H9 (cell line): ENCODE results near the gene SRGAP3. TPM values are rescaled to one million over a fixed set of nuclear protein-coding genes. Genes with fewer than 3 reads are reported as not detected.

Experiments used
- DNase-seq: peaks from one replicate; pipeline ENCODE4 v3.0.0-alpha.2; 2017
- H2AFZ ChIP-seq: one replicate; pipeline ENCODE4 v1.6.1; 2013; ENCODE audit warnings: mild to moderate bottlenecking, low read length, control low read depth, moderate library complexity
- H2AK5ac ChIP-seq: 2 replicates; pipeline ENCODE4 v1.6.1; 2013; ENCODE audit warnings: low read length, control low read depth, mixed read lengths; ENCODE audit not compliant: insufficient read length
- H2BK120ac ChIP-seq: one replicate; pipeline ENCODE4 v1.6.1; 2013; ENCODE audit warnings: low read depth, mild to moderate bottlenecking, low read length, control low read depth, inconsistent platforms; ENCODE audit not compliant: poor library complexity, severe bottlenecking
- H2BK12ac ChIP-seq: 2 replicates; pipeline ENCODE4 v1.6.1; 2013; ENCODE audit warnings: low read length, control low read depth, mixed read lengths, low read depth; ENCODE audit not compliant: insufficient read length
- H2BK15ac ChIP-seq: 2 replicates; pipeline ENCODE4 v1.6.1; 2013; ENCODE audit warnings: low read depth, low read length, control low read depth
- H2BK20ac ChIP-seq: one replicate; pipeline ENCODE4 v1.6.1; 2013; ENCODE audit warnings: low read depth, mild to moderate bottlenecking, low read length, control low read depth, inconsistent platforms; ENCODE audit not compliant: poor library complexity, severe bottlenecking
- H2BK5ac ChIP-seq: 2 replicates; pipeline ENCODE4 v1.6.1; 2013; ENCODE audit warnings: low read length, control low read depth, mixed read lengths; ENCODE audit not compliant: insufficient read length
- H3K14ac ChIP-seq: 2 replicates; pipeline ENCODE4 v1.6.1; 2013; ENCODE audit warnings: low read length, control low read depth; ENCODE audit not compliant: insufficient read depth
- H3K18ac ChIP-seq: 2 replicates; pipeline ENCODE4 v1.6.1; 2013; ENCODE audit warnings: low read depth, mild to moderate bottlenecking, mixed read lengths, low read length, control low read depth; ENCODE audit not compliant: insufficient read length
- H3K23ac ChIP-seq: 2 replicates; pipeline ENCODE4 v1.6.1; 2013; ENCODE audit warnings: low read length, control low read depth, mixed read lengths, low read depth; ENCODE audit not compliant: insufficient read length
- H3K23me2 ChIP-seq: 2 replicates; pipeline ENCODE4 v1.6.1; 2013; ENCODE audit warnings: low read depth, mild to moderate bottlenecking, mixed read lengths, low read length, control low read depth; ENCODE audit not compliant: insufficient read length, poor library complexity, severe bottlenecking
- H3K27ac ChIP-seq: 2 replicates; pipeline ENCODE4 v1.5.1; 2013; ENCODE audit warnings: low read length, control low read depth, mixed read lengths, low read depth; ENCODE audit not compliant: insufficient read length
- H3K27me3 ChIP-seq: 2 replicates; pipeline ENCODE4 v1.6.1; 2013; ENCODE audit warnings: low read length, control low read depth, inconsistent platforms; ENCODE audit not compliant: insufficient read depth
- H3K4ac ChIP-seq: 2 replicates; pipeline ENCODE4 v1.6.1; 2013; ENCODE audit warnings: low read depth, mild to moderate bottlenecking, control low read depth, inconsistent platforms, low read length, moderate library complexity
- H3K4me1 ChIP-seq: 2 replicates; pipeline ENCODE4 v1.6.1; 2013; ENCODE audit warnings: low read length, control low read depth, inconsistent platforms; ENCODE audit not compliant: insufficient read depth
- H3K4me2 ChIP-seq: 2 replicates; pipeline ENCODE4 v1.6.1; 2013; ENCODE audit warnings: low read length, control low read depth, mixed read lengths; ENCODE audit not compliant: insufficient read length, insufficient read depth
- H3K56ac ChIP-seq: 2 replicates; pipeline ENCODE4 v1.6.1; 2013; ENCODE audit warnings: low read depth, mild to moderate bottlenecking, mixed read lengths, low read length, control low read depth; ENCODE audit not compliant: insufficient read length
- H3K79me1 ChIP-seq: 2 replicates; pipeline ENCODE4 v1.6.1; 2013; ENCODE audit warnings: low read depth, mild to moderate bottlenecking, moderate library complexity, low read length, control low read depth, inconsistent platforms; ENCODE audit not compliant: insufficient read depth, poor library complexity, severe bottlenecking
- H3K79me2 ChIP-seq: 2 replicates; pipeline ENCODE4 v1.6.1; 2013; ENCODE audit warnings: low read length, control low read depth, inconsistent platforms; ENCODE audit not compliant: insufficient read depth
- H3K9ac ChIP-seq: 2 replicates; pipeline ENCODE4 v1.6.1; 2013; ENCODE audit warnings: low read length, control low read depth, mixed read lengths; ENCODE audit not compliant: insufficient read length; ENCODE audit errors: extremely low read depth
- H3K9me3 ChIP-seq: one replicate; pipeline ENCODE4 v1.6.1; 2013; ENCODE audit warnings: low read depth, low read length, inconsistent platforms; ENCODE audit not compliant: control insufficient read depth
- H3T11ph ChIP-seq: one replicate; pipeline ENCODE4 v1.6.1; 2013; ENCODE audit warnings: mild to moderate bottlenecking, low read length, control low read depth, inconsistent platforms
- H4K20me1 ChIP-seq: one replicate; pipeline ENCODE4 v1.6.1; 2013; ENCODE audit not compliant: control insufficient read depth, insufficient read length, insufficient read depth
- H4K5ac ChIP-seq: 2 replicates; pipeline ENCODE4 v1.6.1; 2013; ENCODE audit warnings: low read depth, mild to moderate bottlenecking, mixed read lengths, low read length, control low read depth; ENCODE audit not compliant: insufficient read length
- H4K8ac ChIP-seq: replicated peaks from 2 replicates; pipeline ENCODE4 v1.6.1; 2013; ENCODE audit warnings: low read length, control low read depth, mixed read lengths, low read depth; ENCODE audit not compliant: insufficient read length
- H4K91ac ChIP-seq: 2 replicates; pipeline ENCODE4 v1.6.1; 2013; ENCODE audit warnings: low read depth, mild to moderate bottlenecking, moderate library complexity, mixed read lengths, low read length, control low read depth; ENCODE audit not compliant: insufficient read length
- H3K27ac Mint-ChIP-seq, 3 experiments: 2 replicates in 2 of 3; 3 replicates in 1 of 3; pipeline ENCODE4 v1.8.0; 2020 to 2021; ENCODE audit warnings: mixed read lengths in 3 of 3, mild to moderate bottlenecking in 1 of 3, moderate library complexity in 1 of 3
- H3K27me3 Mint-ChIP-seq: 2 replicates; pipeline ENCODE4 v1.8.0; 2021; ENCODE audit warnings: low read depth, mild to moderate bottlenecking, moderate library complexity, mixed read lengths
- H3K36me3 Mint-ChIP-seq, 3 experiments: 2 replicates in 2 of 3; 3 replicates in 1 of 3; pipeline ENCODE4 v1.8.0; 2020 to 2021; ENCODE audit warnings: low read depth in 3 of 3, mixed read lengths in 3 of 3; ENCODE audit not compliant: insufficient read depth in 1 of 3
- H3K4me1 Mint-ChIP-seq, 2 experiments: 2 replicates each; pipeline ENCODE4 v1.8.0; 2020; ENCODE audit warnings: mixed read lengths in 2 of 2
- H3K4me3 Mint-ChIP-seq, 2 experiments: 2 replicates in 1 of 2; 3 replicates in 1 of 2; pipeline ENCODE4 v1.8.0; 2020 to 2021; ENCODE audit warnings: mild to moderate bottlenecking in 2 of 2, mixed read lengths in 2 of 2, moderate library complexity in 1 of 2
- H3K9me3 Mint-ChIP-seq, 2 experiments: 2 replicates in 1 of 2; 3 replicates in 1 of 2; pipeline ENCODE4 v1.8.0; 2020; ENCODE audit warnings: mild to moderate bottlenecking in 2 of 2, mixed read lengths in 2 of 2, moderate library complexity in 1 of 2
- CTCF ChIP-seq: fragments of 200-600 bp; sonication (generic); conservative IDR thresholded peaks from 3 replicates; pipeline ENCODE4 v1.8.0; 2021; ENCODE audit warnings: antibody characterized with exemption, mild to moderate bottlenecking
- WGBS: extraction: QIAGEN DNeasy Blood & Tissue Kit; methylation state at CpG from one replicate; pipeline ENCODE4 v1.1.7; 2013; ENCODE audit warnings: missing lambda C conversion rate, low lambda C conversion rate, mixed read lengths; ENCODE audit not compliant: insufficient read length; ENCODE audit errors: extremely low coverage; 5-methylcytosine and 5-hydroxymethylcytosine counted together
- total RNA-seq: library from RNA; stranded (reverse); gene quantifications from 2 replicates; pipeline ENCODE4 v1.2.1, GENCODE V29; 2021

The SRGAP3 gene
- total RNA-seq, 1 experiment from 2014 or later, result 3.4 TPM

GRCh38 chr3:9254764-9255163 is 5.3 kb upstream of the SRGAP3 start:
- Histone ChIP-seq H2BK5ac (no peak overlapping the region), H3K14ac (no peak overlapping the region), H3K23ac (no peak overlapping the region), H4K5ac (no peak overlapping the region), H3K9me3 (no peaks in the 10 kb centered on the region), H2BK12ac (no peak overlapping the region), H3K23me2 (no peaks in the 10 kb centered on the region), H2BK20ac (no peak overlapping the region), H3K56ac (no peak overlapping the region), H3K27me3 (no peaks in the 10 kb centered on the region), H3K79me1 (no peaks in the 10 kb centered on the region), H3K4ac (no peak overlapping the region), H4K8ac (no peak overlapping the region), H3K9ac (no peak overlapping the region), H2BK120ac (no peak overlapping the region), H3K4me1 (peaks cover 3% of the 10 kb centered on the region; the same call in 1 of the 2 replicates), H2AFZ (no peak overlapping the region), H4K91ac (no peak overlapping the region), H2BK15ac (no peak overlapping the region), H3K4me2 (no peak overlapping the region), H3K79me2 (no peaks in the 10 kb centered on the region), H2AK5ac (no peak overlapping the region), H3K27ac (no peak overlapping the region), H4K20me1 (no peaks in the 10 kb centered on the region), H3K18ac (no peak overlapping the region), H3T11ph (no peak overlapping the region)
- no peak for DNase-seq
- H3K27ac Mint-ChIP-seq, result no peak overlapping the region
- H3K4me1 Mint-ChIP-seq, result peaks cover 9 to 20% of the 10 kb centered on the region in 2 experiments
- peaks cover 28% of the 10 kb centered on the region for H3K27me3 Mint-ChIP-seq
- 0 out of 7 replicates have a peak, but pooled peaks cover 0 to 2% (median 0%) of the 10 kb centered on the region in 3 experiments for H3K36me3 Mint-ChIP-seq
- no peak overlapping the region for H3K4me3 Mint-ChIP-seq
- peaks cover 4 to 6% of the 10 kb centered on the region in 2 experiments; a peak in 3 of 5 replicates for H3K9me3 Mint-ChIP-seq
- no peak for TF ChIP-seq CTCF
- WGBS, result no CpG with 5 or more reads among the region's 1 CpG
